ENCODE measurements around the gene ZBBX.

The ZBBX gene

GRCh38 chr3:167350245-167350862 is 29.7 kb downstream of the ZBBX start:
- TF ChIP-seq CTCF (IDR thresholded peaks at IDR 0.05; ENCODE audit: borderline replicate concordance, insufficient read depth, low read depth, low read length): no peak
- H3K4me3 ChIP-seq (ENCODE audit: low read depth, low read length): no peak overlapping the region

- TF ChIP-seq CTCF (IDR thresholded peaks at IDR 0.05; ENCODE audit: borderline replicate concordance, insufficient read depth, low read depth, low read length): no peak
- no peak overlapping the region for H3K4me3 ChIP-seq (ENCODE audit: low read depth, low read length)
Measured at GRCh38 chr3:167346171-167346570, 33.9 kb downstream of the ZBBX start.

GRCh38 chr3:167330993-167331785 is 48.9 kb downstream of the ZBBX start:
- H3K4me3 ChIP-seq (ENCODE audit: low read depth, low read length): no peak overlapping the region
- no peak for TF ChIP-seq CTCF (IDR thresholded peaks at IDR 0.05; ENCODE audit: borderline replicate concordance, insufficient read depth, low read depth, low read length)

GRCh38 chr3:167323572-167323971 is 56.5 kb downstream of the ZBBX start:
- TF ChIP-seq CTCF (IDR thresholded peaks at IDR 0.05; ENCODE audit: borderline replicate concordance, insufficient read depth, low read depth, low read length): no peak
- no peak overlapping the region for H3K4me3 ChIP-seq (ENCODE audit: low read depth, low read length)

- no peak overlapping the region for H3K4me3 ChIP-seq (ENCODE audit: low read depth, low read length)
- no peak for TF ChIP-seq CTCF (IDR thresholded peaks at IDR 0.05; ENCODE audit: borderline replicate concordance, insufficient read depth, low read depth, low read length)
Measured at GRCh38 chr3:167318996-167319615, 61.0 kb downstream of the ZBBX start.

- no peak for TF ChIP-seq CTCF (IDR thresholded peaks at IDR 0.05; ENCODE audit: borderline replicate concordance, insufficient read depth, low read depth, low read length)
- H3K4me3 ChIP-seq (ENCODE audit: low read depth, low read length): no peak overlapping the region
Measured at GRCh38 chr3:167318306-167318705, 61.8 kb downstream of the ZBBX start.

Data from GM12875 (cell line).